Ovary (tissue), 3 donors: ENCODE measurements around the gene PDIA2.

Experiments
- EP300 ChIP-seq: sonication (generic); formaldehyde crosslinking; IDR thresholded peaks from one replicate; pipeline ENCODE4 v1.6.1; 2017; ENCODE audit warnings: antibody characterized with exemption
- POLR2A ChIP-seq: fragments of 450-650 bp; IDR thresholded peaks from one replicate; pipeline ENCODE4 v1.6.1; 2017; ENCODE audit warnings: antibody characterized with exemption, mild to moderate bottlenecking, moderate library complexity
- TF ChIP-seq, protein P1 (sequence below), 3 donors: fragments of 450-650 bp in 2 of 3; fragments of 200-600 bp in 1 of 3; IDR thresholded peaks; one replicate each; pipeline versions ENCODE4 v1.5.1 to v1.8.0; 2016 to 2022; ENCODE audit warnings: antibody characterized with exemption in 3 of 3, mild to moderate bottlenecking in 1 of 3
- donor health status: DM: no; HTN: no; CAD: no.

- TF ChIP-seq, protein P1, sequence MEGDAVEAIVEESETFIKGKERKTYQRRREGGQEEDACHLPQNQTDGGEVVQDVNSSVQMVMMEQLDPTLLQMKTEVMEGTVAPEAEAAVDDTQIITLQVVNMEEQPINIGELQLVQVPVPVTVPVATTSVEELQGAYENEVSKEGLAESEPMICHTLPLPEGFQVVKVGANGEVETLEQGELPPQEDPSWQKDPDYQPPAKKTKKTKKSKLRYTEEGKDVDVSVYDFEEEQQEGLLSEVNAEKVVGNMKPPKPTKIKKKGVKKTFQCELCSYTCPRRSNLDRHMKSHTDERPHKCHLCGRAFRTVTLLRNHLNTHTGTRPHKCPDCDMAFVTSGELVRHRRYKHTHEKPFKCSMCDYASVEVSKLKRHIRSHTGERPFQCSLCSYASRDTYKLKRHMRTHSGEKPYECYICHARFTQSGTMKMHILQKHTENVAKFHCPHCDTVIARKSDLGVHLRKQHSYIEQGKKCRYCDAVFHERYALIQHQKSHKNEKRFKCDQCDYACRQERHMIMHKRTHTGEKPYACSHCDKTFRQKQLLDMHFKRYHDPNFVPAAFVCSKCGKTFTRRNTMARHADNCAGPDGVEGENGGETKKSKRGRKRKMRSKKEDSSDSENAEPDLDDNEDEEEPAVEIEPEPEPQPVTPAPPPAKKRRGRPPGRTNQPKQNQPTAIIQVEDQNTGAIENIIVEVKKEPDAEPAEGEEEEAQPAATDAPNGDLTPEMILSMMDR (IDR thresholded peaks at IDR 0.05), result no peak
- no peak for TF ChIP-seq POLR2A
- TF ChIP-seq EP300, result no peak
Observed at GRCh38 chr16:270381-271255, 12.3 kb upstream of the PDIA2 start.
